H1 (cell line): Measurements from ENCODE around the gene TP73.

Experiments used
- MAFK ChIP-seq: IDR thresholded peaks from 2 replicates; pipeline ENCODE4 v1.6.1; 2012; ENCODE audit warnings: low read depth, mild to moderate bottlenecking, improper control_type of control experiment, low read length
- POLR2A ChIP-seq, 2 experiments: IDR thresholded peaks; 1 replicate in 1 of 2; 2 replicates in 1 of 2; pipeline ENCODE4 v1.6.1; 2011; ENCODE audit warnings: low read depth in 2 of 2, low read length in 2 of 2, mild to moderate bottlenecking in 2 of 2; ENCODE audit errors: control extremely low read depth in 1 of 2
- SIRT6 ChIP-seq: IDR thresholded peaks from one replicate; pipeline ENCODE4 v1.7.1; 2012; ENCODE audit warnings: low read length, inconsistent platforms
- TF ChIP-seq, protein P1 (sequence below): IDR thresholded peaks from 2 replicates; pipeline ENCODE4 v1.6.1; 2012; ENCODE audit warnings: inconsistent platforms

- TF ChIP-seq MAFK (no peak), SIRT6 (no peak), POLR2A (IDR thresholded peaks at IDR 0.05; ENCODE audit: control extremely low read depth in 1 of 2, low read depth in 2 of 2, low read length in 2 of 2) (no peak)
- TF ChIP-seq, protein P1, sequence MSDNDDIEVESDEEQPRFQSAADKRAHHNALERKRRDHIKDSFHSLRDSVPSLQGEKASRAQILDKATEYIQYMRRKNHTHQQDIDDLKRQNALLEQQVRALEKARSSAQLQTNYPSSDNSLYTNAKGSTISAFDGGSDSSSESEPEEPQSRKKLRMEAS, result no peak
Measured at GRCh38 chr1:3663999-3664699, 11.8 kb downstream of the TP73 start.
